Epithelial cell of esophagus (primary cell): ENCODE data around the gene BRI3.

Experiments
- DNase-seq: peaks from one replicate; pipeline ENCODE4 v3.0.0; 2010; ENCODE audit warnings: low read depth
- H3K4me3 ChIP-seq: 2 replicates; pipeline ENCODE4 v1.5.1; 2011; ENCODE audit warnings: mild to moderate bottlenecking, low read length, control low read depth
- TF ChIP-seq, protein P1 (sequence below): IDR thresholded peaks from 2 replicates; pipeline ENCODE4 v1.5.1; 2011; ENCODE audit warnings: low read depth, mild to moderate bottlenecking, low read length, control low read depth, inconsistent platforms; ENCODE audit not compliant: insufficient read depth; ENCODE audit errors: missing control alignments

Gene BRI3

DNA sequence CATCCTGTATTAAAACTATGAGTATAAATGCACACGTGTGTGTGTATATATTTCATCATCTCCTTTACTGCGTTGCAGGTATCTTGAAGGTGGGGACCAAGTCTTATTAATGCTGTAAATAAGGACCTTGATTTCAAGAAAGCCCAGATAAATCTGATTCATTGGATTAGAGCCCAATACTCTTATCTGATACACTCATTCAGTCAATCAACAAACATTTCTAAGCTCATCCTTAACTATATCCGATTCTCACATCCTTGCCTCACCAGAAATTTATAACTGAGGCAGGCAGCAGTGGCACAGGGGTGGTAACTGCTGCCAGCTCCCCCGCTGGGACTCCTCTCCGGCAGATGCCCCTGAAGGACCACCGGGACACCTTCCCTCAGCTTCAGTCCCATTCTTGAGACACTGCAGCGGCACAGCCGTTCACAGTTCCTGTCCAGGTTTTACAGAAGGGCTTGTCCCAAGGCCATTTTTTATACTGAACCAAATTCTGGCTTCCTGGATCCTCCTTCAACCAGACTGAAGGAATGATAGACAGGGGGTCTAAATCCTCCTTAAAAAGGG is 54.0 kb downstream of the BRI3 start:
- H3K4me3 ChIP-seq = no peak overlapping the region
- no peak for DNase-seq
- TF ChIP-seq, protein P1, sequence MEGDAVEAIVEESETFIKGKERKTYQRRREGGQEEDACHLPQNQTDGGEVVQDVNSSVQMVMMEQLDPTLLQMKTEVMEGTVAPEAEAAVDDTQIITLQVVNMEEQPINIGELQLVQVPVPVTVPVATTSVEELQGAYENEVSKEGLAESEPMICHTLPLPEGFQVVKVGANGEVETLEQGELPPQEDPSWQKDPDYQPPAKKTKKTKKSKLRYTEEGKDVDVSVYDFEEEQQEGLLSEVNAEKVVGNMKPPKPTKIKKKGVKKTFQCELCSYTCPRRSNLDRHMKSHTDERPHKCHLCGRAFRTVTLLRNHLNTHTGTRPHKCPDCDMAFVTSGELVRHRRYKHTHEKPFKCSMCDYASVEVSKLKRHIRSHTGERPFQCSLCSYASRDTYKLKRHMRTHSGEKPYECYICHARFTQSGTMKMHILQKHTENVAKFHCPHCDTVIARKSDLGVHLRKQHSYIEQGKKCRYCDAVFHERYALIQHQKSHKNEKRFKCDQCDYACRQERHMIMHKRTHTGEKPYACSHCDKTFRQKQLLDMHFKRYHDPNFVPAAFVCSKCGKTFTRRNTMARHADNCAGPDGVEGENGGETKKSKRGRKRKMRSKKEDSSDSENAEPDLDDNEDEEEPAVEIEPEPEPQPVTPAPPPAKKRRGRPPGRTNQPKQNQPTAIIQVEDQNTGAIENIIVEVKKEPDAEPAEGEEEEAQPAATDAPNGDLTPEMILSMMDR = no peak

DNA sequence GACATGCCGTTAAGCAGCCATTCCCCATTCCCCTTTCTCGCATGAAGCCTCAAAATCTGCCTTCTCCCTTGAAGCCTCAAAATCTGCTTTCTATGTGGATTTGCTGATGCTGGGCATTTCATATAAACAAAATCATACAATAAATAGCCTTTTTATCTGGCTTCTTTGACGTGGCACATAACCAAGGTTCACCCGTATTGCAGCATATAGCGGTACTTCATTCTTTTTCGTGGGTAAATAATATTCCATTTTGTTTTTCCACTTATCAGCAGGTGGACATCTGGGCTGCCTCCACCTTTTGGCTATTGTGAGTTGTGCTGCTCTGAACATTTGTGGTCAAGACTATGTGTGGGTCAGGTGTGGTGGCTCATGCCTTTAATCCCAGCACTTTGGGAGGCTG is 57.0 kb downstream of the BRI3 start:
- DNase-seq = no peak
- H3K4me3 ChIP-seq = no peak overlapping the region
- TF ChIP-seq, protein P1 = no peak

DNA sequence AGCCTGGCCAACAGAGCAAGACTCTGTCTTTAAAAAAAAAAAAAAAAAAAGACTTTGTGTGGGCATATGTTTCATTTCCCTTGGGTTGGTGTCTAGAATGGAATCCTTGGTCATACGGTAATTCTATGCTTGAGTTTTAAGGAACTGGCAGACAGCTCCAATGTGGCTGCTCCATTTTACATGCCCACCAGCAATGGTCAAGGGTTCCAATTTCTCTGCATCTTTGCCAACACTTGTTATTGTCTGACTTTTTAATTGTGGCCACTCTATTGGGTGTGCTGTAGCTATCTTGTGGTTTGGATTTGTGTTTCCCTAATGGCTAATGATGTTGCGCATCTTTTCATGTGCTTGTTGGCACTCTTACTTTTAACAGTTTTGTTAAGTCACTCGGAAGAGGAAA is 57.6 kb downstream of the BRI3 start:
- no peak overlapping the region for H3K4me3 ChIP-seq
- DNase-seq = no peak
- TF ChIP-seq, protein P1 = no peak

DNA sequence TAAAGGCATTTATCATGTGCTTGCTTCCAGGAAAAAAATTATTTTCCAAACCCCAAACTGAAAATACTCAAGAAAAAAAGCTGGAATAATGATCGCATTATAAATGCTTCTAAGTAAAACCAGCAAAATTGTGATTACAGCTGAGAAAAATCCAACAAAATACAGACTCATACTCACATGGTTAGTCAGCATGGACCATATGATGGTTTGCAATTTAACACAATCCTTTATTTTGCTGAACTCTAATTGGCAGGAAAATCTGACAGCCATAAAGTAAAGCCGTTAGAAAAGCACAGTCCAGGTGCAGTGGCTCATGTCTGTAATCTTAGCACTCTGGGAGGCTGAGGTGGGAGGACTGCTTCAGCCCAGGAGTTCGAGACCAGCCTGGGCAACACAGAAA is 59.6 kb downstream of the BRI3 start:
- TF ChIP-seq, protein P1 = no peak
- H3K4me3 ChIP-seq = no peak overlapping the region
- DNase-seq = no peak
